GM19025 (cell line): ENCODE measurements around the gene UPK3A.
"Not testable (repeated sequence)": the region's sequence is repeated elsewhere in the genome, so short reads cannot be mapped to it uniquely, and the experiment has no call there.

Experiments
- ATAC-seq: cut with Tn5 transposase; IDR thresholded peaks from one replicate; pipeline ENCODE4 v1.9.1; 2021; ENCODE audit warnings: mild to moderate bottlenecking, low read depth, moderate library complexity; ENCODE audit not compliant: unreplicated experiment

Gene UPK3A

GRCh38 chr22:45277720-45278119, 7.0 kb upstream of the UPK3A start:
- not testable (repeated sequence) for ATAC-seq

DNA sequence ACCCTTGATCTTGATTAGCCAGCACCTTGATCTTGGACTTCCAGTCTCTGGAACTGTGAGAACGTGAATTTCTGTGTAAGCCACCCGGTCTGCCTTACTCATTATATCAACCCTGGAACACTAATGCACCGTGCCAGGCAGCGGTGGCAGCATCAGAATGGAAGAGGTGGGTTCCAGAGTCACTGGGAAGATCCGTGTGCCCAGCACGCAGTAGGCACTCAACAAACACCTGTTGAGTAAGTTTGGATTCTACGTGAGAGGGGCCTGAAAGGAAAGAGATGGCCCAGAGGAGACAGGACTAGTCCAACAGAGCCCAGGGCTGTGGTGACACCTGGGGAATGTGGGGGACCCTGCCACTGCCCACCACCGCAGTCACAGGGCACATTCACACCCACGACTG, 6.6 kb upstream of the UPK3A start:
- ATAC-seq = no peak

DNA sequence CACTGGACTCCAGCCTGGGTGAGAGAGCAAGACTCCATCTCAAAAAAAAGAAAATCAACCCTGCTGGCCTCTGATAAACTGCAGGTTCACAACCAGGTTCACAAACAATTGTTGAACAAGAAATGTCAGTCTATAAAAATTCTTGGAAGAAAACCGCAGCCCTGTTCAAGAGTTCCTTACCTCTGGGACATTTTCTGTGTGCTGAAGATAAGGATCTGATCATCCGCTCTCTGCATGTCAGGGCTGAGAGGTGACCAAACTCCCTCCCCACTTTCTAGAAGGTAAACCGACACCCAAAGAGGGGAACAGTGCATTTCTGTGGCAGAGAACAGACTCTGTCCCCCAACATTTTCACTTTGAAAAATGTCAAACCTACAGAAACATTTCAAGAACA, 4.2 kb upstream of the UPK3A start:
- no peak for ATAC-seq

GRCh38 chr22:45281010-45281409, 3.7 kb upstream of the UPK3A start:
- ATAC-seq = no peak

DNA sequence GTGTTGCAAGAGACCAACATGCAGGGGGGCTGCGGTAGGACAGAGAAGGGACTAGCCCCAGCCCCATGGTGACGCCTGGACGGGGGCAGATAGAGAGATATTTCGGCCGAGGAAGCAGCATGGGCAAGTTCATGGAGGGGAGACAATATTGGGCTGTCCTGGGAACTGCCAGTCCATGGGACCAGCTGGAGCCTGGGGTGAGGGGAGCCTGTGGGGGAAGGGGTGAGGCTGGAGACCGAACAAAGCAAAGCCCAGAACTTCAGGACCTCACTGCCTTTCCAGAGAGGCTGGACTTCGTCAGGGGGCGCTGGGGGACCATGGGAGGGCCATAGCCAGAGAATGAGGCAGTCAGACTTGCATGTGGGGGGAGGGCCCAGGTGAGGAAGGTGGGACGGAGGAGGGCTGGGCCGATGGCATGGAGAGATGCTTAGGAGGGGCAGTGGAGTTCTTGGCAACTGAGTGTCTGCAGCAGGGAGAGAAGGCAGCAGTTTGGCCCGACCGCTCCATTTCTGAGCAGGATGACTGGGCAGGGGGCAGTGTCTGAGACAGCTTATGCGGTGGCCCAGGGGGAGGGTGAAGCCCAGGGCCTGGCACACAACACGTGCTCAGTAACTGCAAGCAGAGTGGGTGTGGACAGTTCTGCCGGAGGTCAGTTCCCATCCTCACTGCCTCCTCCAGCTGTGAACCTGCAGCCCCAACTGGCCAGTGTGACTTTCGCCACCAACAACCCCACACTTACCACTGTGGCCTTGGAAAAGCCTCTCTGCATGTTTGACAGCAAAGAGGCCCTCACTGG, 712 bp downstream of the UPK3A start:
- no peak for ATAC-seq

DNA sequence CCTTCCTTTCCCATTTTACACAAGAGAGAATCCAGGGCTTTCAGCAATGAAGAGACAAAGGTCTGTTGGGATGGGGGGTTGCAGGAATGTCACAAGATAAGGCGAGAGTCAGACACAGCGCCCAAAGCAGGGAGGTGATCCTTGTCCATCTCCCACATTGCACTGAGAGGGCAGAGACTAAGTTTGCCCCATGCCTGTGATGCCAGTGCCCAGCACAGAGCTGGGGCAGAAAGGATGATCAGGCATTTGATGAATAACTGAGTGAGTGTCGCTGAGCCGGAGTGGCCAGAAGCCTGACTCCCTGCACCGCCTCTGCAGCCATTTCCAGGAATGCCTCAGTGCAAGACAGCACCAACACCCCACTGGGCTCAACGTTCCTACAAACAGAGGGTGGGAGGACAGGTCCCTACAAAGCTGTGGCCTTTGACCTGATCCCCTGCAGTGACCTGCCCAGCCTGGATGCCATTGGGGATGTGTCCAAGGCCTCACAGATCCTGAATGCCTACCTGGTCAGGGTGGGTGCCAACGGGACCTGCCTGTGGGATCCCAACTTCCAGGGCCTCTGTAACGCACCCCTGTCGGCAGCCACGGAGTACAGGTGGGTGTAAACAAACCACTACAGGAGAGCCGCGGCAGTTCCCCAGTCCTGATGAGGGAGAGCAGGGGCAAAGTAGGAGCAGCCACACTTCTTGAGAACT, 2.3 kb downstream of the UPK3A start:
- ATAC-seq = no peak

DNA sequence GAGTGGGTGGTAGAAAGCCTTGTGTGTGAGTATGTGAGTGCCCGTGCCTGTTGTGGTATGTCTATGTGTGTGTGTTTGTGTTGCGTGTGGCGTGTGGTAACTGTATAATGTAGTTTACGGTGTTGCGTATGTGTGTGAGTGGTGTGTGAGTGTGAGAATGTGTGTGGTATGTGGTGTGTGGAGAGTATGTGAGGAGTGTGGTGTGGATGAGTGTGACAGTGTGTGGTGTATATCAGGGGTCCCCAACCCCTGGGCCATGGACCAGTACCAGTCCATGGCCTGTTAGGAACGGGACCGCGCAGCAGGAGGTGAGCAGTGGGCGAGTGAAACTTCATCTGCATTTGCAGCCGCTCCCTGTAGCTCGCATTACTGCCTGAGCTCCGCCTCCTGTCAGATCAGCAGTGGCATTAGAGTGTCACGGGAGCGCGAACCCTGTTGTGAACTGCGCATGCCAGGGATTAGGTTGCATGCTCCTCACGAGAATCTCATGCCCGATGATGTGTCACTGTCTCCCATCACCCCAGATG, 5.7 kb downstream of the UPK3A start:
- ATAC-seq = no peak

DNA sequence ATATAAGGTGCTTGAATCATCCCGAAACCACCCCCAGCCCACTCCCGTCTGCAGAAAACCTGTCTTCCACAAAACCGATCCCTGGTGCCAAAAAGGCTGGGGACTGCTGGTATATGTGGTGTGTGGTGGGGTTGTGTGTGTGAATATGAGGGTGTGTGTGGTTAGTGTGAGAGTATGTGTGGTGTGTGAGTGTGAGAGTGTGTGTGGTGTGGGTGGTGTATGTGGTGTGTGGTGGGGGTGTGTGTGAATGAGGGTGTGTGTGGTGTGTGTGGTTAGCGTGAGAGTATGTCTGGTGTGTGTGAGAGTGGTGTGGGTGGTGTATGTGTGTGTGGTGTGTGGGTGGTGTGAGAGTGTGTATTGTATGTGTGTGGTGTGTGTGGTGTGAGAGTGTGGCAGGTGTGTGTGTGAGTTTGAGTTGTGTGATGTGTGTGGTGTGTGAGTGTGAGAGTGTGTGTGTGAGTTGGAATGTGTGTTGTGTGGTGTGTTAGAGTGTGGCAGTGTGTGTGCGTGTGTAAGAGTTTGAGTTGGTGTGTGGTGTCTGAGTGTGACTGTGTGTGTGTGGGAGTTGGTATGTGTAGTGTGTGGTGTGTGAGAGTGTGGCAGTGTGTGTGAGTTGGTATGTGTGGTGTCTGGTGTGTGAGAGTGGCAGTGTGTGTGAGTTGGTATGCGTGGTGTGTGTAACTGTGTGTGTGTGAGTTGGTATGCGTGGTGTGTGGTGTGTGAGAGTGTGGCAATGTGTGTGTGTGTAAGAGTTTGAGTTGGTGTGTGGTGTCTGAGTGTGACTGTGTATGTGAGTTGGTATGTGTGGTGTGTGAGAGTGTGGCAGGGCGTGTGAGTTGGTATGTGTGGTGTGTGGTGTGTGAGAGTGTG, 6.5 kb downstream of the UPK3A start:
- no peak for ATAC-seq

DNA sequence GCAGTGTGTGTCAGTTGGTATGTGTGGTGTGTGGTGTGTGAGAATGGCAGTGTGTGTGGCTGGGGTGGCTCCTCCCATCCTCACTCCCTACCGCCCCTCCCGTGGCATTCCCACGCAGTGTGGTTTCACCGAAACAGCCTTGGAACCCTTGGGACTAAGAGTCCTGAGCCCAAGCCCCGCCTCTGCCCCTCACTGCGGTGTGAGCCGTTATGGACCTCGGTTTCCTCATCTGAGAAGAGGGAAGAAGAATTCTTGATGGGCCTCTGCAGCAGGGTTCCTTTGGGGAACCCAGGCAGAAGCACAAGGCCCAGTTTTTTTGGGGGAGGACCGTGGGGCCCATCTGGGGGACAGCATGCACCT, 7.2 kb downstream of the UPK3A start:
- ATAC-seq = no peak

GRCh38 chr22:45292731-45293442, 8.1 kb downstream of the UPK3A start:
- no peak for ATAC-seq

- no peak for ATAC-seq
These were observed 9.3 kb downstream of the UPK3A start for GRCh38 chr22:45294030-45294429.

- not testable (repeated sequence) for ATAC-seq
These were observed 10.3 kb downstream of the UPK3A start for GRCh38 chr22:45295004-45295403.

DNA sequence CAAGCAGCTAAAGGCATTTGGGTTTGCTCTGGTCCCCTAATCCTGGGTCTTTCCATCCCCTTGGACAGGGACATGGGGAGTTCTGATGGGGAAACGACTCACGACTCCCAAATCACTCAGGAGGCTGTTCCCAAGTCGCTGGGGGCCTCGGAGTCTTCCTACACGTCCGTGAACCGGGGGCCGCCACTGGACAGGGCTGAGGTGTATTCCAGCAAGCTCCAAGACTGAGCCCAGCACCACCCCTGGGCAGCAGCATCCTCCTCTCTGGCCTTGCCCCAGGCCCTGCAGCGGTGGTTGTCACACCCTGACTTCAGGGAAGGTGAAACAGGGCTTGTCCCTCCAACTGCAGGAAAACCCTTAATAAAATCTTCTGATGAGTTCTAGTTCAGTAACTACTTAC, 10.7 kb downstream of the UPK3A start:
- no peak for ATAC-seq

DNA sequence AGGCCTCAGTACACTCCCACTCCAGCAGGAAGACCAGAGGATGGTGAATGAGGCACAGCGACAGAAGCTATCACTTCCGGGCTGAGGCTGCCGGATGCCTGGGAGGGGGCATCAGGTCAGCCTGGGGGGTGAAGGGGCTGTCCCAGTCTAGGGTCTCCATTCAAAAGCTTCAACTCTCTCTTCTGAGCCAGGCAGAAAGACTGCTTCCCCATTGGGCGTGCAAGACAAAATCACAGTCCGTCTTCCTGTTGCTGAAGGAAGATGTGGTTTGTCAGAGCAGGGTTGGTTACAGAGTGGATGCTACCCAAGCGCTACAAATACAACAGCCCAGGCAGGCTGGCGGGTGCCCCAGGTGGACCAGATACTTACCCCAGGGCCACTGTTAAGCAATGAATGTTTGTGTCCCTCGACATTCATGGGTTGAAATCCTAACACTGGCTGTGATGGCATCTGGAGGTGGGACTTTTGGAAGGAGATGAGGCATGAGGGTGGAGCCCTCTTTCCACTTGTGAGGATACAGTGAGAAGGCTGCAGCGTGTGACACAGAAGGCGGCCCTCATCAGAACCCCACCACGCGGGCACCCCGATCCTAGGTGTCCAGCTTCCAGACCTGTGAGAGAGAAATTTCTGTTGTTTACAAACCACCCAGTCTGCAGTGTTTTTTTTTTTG, 12.0 kb downstream of the UPK3A start:
- ATAC-seq = no peak

GRCh38 chr22:45298934-45299505, 14.3 kb downstream of the UPK3A start:
- no peak for ATAC-seq

- ATAC-seq = no peak
These were observed 18.0 kb downstream of the UPK3A start for GRCh38 chr22:45302751-45303150.

DNA sequence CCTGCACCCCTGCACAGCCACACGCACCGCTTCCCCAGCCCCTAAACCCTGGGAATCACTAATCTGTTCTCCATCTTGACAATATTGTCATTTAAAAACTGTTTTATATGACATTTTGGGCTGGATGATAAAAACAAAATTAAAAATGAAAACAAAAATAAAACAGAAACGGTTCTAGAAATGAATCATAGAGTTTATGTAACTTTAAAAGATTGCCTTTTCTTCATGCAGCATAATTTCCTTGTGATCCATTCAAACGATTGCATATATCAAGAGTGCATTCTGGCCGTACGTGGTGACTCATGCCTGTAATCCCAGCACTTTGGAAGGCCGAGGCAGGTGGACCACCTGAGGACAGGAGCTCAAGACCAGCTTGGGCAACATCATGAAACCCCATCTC, 18.4 kb downstream of the UPK3A start:
- ATAC-seq = no peak

- ATAC-seq = no peak
These were observed 20.2 kb downstream of the UPK3A start for GRCh38 chr22:45304971-45305370.

GRCh38 chr22:45305456-45306075, 20.8 kb downstream of the UPK3A start:
- ATAC-seq = no peak
